PC-3 (cell line): ENCODE results near the gene CRYL1. TPM values are rescaled to one million over a fixed set of nuclear protein-coding genes. Genes with fewer than 3 reads are reported as not detected.

ENCODE experiments used
- ATAC-seq: fragments of 200-7000 bp; cut with Tn5 transposase; 2 replicates; pipeline ENCODE4 v1.9.1; 2020; ENCODE audit warnings: mild to moderate bottlenecking, moderate library complexity
- BruUV-seq: library from RNA; stranded (reverse); fragments of 400-500 nt; replicated peaks from 2 replicates; lab custom pipeline; 2021; lab: Mats Ljungman, UMichigan
- CTCF ChIA-PET: fragments of 300-600 bp; sonication (Branson Sonifier 250); formaldehyde crosslinking; loops from one replicate; lab custom pipeline; 2022; ENCODE audit warnings: antibody characterized with exemption; lab: Charles Lee
- POLR2A ChIA-PET: fragments of 300-600 bp; sonication (Branson Sonifier 250); formaldehyde crosslinking; loops from one replicate; lab custom pipeline; 2022; ENCODE audit warnings: antibody characterized with exemption; ENCODE audit not compliant: unreplicated experiment; lab: Charles Lee
- DNase-seq: peaks from one replicate; pipeline ENCODE4 v3.0.0-alpha.2; 2015
- H2AFZ ChIP-seq: fragments of 300-600 bp; sonication (generic); 2 replicates; pipeline ENCODE4 v1.6.0; 2016; ENCODE audit warnings: antibody characterized with exemption, low read length
- H3F3A ChIP-seq: fragments of 300-600 bp; sonication (generic); one replicate; pipeline ENCODE4 v1.6.0; 2017; ENCODE audit warnings: antibody characterized with exemption, low read length, control low read depth, mild to moderate bottlenecking; ENCODE audit not compliant: unreplicated experiment
- H3K27ac ChIP-seq: fragments of 300-600 bp; sonication (generic); 2 replicates; pipeline ENCODE4 v1.5.1; 2016; ENCODE audit warnings: mild to moderate bottlenecking, low read length
- H3K27me3 ChIP-seq: fragments of 300-600 bp; sonication (generic); 2 replicates; pipeline ENCODE4 v1.6.1; 2016; ENCODE audit warnings: low read length, mixed read lengths
- H3K36me3 ChIP-seq: fragments of 300-600 bp; sonication (generic); 2 replicates; pipeline ENCODE4 v1.6.1; 2016; ENCODE audit warnings: low read depth, mixed run types, low read length, mixed read lengths
- H3K4me1 ChIP-seq: fragments of 300-600 bp; sonication (generic); 2 replicates; pipeline ENCODE4 v1.5.1; 2016; ENCODE audit warnings: low read length; ENCODE audit not compliant: insufficient read depth
- H3K4me2 ChIP-seq: fragments of 300-600 bp; sonication (generic); 2 replicates; pipeline ENCODE4 v1.6.0; 2016; ENCODE audit warnings: low read length
- H3K4me3 ChIP-seq: fragments of 300-600 bp; sonication (generic); 2 replicates; pipeline ENCODE4 v1.5.1; 2016; ENCODE audit warnings: mild to moderate bottlenecking, low read length, mixed read lengths
- H3K79me2 ChIP-seq: fragments of 300-600 bp; sonication (generic); 2 replicates; pipeline ENCODE4 v1.6.1; 2017; ENCODE audit warnings: low read length, mixed read lengths
- H3K9ac ChIP-seq: fragments of 300-600 bp; sonication (generic); 2 replicates; pipeline ENCODE4 v1.6.0; 2016; ENCODE audit warnings: mild to moderate bottlenecking, low read length
- H3K9me2 ChIP-seq: fragments of 300-600 bp; sonication (generic); replicated peaks from 2 replicates; pipeline ENCODE4 v1.6.1; 2016; ENCODE audit warnings: mixed run types, low read length, mixed read lengths
- H3K9me3 ChIP-seq: fragments of 300-600 bp; sonication (generic); 2 replicates; pipeline ENCODE4 v1.6.1; 2016; ENCODE audit warnings: low read length, mixed read lengths
- H4K20me1 ChIP-seq: fragments of 300-600 bp; sonication (generic); 2 replicates; pipeline ENCODE4 v1.6.1; 2016; ENCODE audit warnings: low read length, mixed read lengths
- EZH2 ChIP-seq: fragments of 300-600 bp; sonication (generic); IDR thresholded peaks from one replicate; pipeline ENCODE4 v1.6.1; 2017; ENCODE audit warnings: antibody characterized with exemption, mild to moderate bottlenecking, low read length; ENCODE audit not compliant: unreplicated experiment
- EZH2phosphoT487 ChIP-seq: fragments of 300-600 bp; sonication (generic); IDR thresholded peaks from 2 replicates; pipeline ENCODE4 v1.6.1; 2018; ENCODE audit warnings: mild to moderate bottlenecking, antibody characterized with exemption, low read length, borderline replicate concordance
- intact Hi-C: fragments of 100-400 bp; cut with micrococcal nuclease; formaldehyde crosslinking; loops from 2 replicates; pipeline ENCODE4 v1.9.0; 2023
- total RNA-seq: library from RNA; depleted of rRNA; stranded (reverse); fragments of >200 nt; gene quantifications from 2 replicates; pipeline ENCODE4 v1.2.3, GENCODE V29; 2014
- TF ChIP-seq, protein P1 (sequence below): fragments of 300-600 bp; sonication (generic); conservative IDR thresholded peaks from 2 replicates; pipeline ENCODE4 v1.5.1; 2017; ENCODE audit warnings: antibody characterized with exemption, low read depth, mild to moderate bottlenecking, low read length

CRYL1 gene
- total RNA-seq, 1 experiment from 2014 or later, result 20.8 TPM

DNA sequence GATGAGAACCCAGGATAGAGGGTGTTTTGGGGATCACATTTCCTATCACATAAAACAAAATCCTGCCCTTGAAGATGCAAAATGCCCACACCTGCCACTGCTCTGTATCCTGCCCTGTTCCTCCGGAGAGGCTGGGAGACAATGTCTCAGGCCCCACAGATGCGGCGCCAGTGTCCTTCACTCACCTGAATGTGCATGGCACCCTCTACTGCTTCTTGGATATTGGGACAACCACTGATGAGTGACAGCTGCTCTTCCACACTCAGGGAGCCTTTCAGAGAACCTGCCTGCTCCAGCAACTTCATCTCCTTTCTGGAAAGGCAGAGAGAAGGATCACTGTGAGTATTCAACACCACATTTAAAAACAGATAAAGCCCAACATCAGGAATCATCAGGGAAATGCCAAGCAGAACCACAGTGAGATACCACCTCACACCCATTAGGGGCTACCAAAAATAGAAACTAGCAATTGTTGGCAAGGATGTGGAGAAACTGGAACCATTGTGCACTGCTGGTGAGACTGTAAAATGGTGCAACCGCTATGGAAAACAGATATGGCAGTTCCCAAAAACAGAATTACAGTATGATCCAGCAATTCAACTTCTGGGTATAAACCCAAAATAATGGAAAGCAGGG, 36.4 kb downstream of the CRYL1 start:
- Histone ChIP-seq H3K4me1 (peaks cover 15% of the 10 kb centered on the region), H3K79me2 (no peaks in the 10 kb centered on the region), H3K9ac (no peak overlapping the region), H3K36me3 (no peaks in the 10 kb centered on the region), H3K9me2 (no peaks in the 10 kb centered on the region), H4K20me1 (no peaks in the 10 kb centered on the region), H3K4me2 (no peak overlapping the region), H2AFZ (no peak overlapping the region), H3K27ac (no peak overlapping the region), H3K9me3 (no peaks in the 10 kb centered on the region), H3F3A (no peaks in the 10 kb centered on the region), H3K27me3 (no peaks in the 10 kb centered on the region), H3K4me3 (no peak overlapping the region)
- intact Hi-C loops, result loop anchor here (2.0 to 5.0 kb wide), 2 partner anchors 292 to 307 kb away; no protein-coding TSS in a partner anchor
- no TSS peak for BruUV-seq
- POLR2A ChIA-PET, result no interaction called here
- peak; percentile 51 for DNase-seq
- ATAC-seq, result peak; percentile 68
- CTCF ChIA-PET, result no interaction called here
- TF ChIP-seq EZH2 (no peak), EZH2phosphoT487 (no peak)
- TF ChIP-seq, protein P1, sequence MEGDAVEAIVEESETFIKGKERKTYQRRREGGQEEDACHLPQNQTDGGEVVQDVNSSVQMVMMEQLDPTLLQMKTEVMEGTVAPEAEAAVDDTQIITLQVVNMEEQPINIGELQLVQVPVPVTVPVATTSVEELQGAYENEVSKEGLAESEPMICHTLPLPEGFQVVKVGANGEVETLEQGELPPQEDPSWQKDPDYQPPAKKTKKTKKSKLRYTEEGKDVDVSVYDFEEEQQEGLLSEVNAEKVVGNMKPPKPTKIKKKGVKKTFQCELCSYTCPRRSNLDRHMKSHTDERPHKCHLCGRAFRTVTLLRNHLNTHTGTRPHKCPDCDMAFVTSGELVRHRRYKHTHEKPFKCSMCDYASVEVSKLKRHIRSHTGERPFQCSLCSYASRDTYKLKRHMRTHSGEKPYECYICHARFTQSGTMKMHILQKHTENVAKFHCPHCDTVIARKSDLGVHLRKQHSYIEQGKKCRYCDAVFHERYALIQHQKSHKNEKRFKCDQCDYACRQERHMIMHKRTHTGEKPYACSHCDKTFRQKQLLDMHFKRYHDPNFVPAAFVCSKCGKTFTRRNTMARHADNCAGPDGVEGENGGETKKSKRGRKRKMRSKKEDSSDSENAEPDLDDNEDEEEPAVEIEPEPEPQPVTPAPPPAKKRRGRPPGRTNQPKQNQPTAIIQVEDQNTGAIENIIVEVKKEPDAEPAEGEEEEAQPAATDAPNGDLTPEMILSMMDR, result peak; percentile 61

DNA sequence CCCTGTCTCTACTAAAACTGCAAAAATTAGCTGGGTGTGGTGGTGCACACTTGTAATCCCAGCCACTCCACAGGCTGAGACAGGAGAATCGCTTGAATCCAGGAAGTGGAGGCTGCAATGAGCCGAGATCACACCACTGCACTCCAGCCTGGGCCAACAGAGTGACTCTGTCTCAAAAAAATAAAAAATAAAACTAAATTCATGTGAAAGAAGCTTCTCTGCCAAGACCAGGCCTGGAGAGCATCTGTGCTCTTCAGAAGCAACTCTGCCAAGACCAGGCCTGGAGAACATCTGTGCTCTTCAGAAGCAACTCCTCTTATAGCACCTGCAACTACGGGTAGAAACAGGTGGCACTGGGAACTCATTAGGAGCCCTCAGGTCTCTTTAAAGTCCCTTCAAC, 37.7 kb downstream of the CRYL1 start:
- BruUV-seq, result no TSS peak
- intact Hi-C loops, result loop anchor here (2.0 to 5.0 kb wide), 2 partner anchors 291 to 305 kb away; no protein-coding TSS in a partner anchor
- Histone ChIP-seq H2AFZ (no peak overlapping the region), H3F3A (no peaks in the 10 kb centered on the region), H3K9me3 (no peaks in the 10 kb centered on the region), H3K27ac (no peak overlapping the region), H3K4me1 (peaks cover 13% of the 10 kb centered on the region), H3K9ac (no peak overlapping the region), H3K36me3 (no peaks in the 10 kb centered on the region), H3K27me3 (no peaks in the 10 kb centered on the region), H3K4me2 (no peak overlapping the region), H3K4me3 (no peak overlapping the region), H3K9me2 (no peaks in the 10 kb centered on the region), H4K20me1 (no peaks in the 10 kb centered on the region), H3K79me2 (no peaks in the 10 kb centered on the region)
- ATAC-seq (no peak), DNase-seq (no peak)
- ChIA-PET CTCF (no interaction called here), POLR2A (no interaction called here)
- TF ChIP-seq, protein P1, result no peak
- TF ChIP-seq EZH2 (no peak), EZH2phosphoT487 (no peak)

DNA sequence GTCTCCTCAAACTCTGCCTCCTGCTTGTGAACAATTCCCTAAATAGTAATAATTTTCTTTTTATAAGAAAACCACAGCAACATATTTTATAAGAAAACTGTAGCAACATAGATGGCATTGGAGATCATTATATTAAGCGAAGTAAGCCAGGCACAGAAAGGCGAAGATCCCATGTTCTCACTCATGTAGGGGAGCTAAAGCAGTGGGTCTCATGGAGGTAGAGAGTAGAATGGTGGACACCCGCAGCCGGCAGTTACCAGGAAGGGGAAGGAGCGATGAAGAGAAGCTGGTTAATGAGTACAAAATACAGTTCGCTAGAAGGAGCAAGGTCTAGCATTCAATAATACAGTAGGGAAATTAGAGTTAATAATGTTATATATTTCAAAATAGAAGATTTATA, 42.9 kb downstream of the CRYL1 start:
- CTCF ChIA-PET, result no interaction called here
- Histone ChIP-seq H3K27me3 (no peaks in the 10 kb centered on the region), H3K9ac (no peak overlapping the region), H3K36me3 (no peaks in the 10 kb centered on the region), H3K9me3 (no peaks in the 10 kb centered on the region), H3F3A (no peaks in the 10 kb centered on the region), H2AFZ (no peak overlapping the region), H3K4me1 (no peaks in the 10 kb centered on the region), H4K20me1 (no peaks in the 10 kb centered on the region), H3K4me2 (no peak overlapping the region), H3K4me3 (no peak overlapping the region), H3K27ac (no peak overlapping the region), H3K79me2 (no peaks in the 10 kb centered on the region), H3K9me2 (no peaks in the 10 kb centered on the region)
- POLR2A ChIA-PET, result no interaction called here
- intact Hi-C loops, result no loop called here
- TF ChIP-seq EZH2phosphoT487 (no peak), EZH2 (no peak)
- TF ChIP-seq, protein P1, result no peak
- no TSS peak for BruUV-seq
- ATAC-seq (no peak), DNase-seq (no peak)
